HepG2 (cell line): ENCODE measurements around the gene SRCIN1.

Source experiments
- ATF1 ChIP-seq: IDR thresholded peaks from 2 replicates; pipeline ENCODE4 v1.6.1; 2016; ENCODE audit warnings: mild to moderate bottlenecking, control low read depth
- ETV6 ChIP-seq: sonication (generic); formaldehyde crosslinking; conservative IDR thresholded peaks from 2 replicates; pipeline ENCODE4 v1.4.0; 2020; ENCODE audit warnings: missing genetic modification reagents
- JUN ChIP-seq: sonication (generic); formaldehyde crosslinking; IDR thresholded peaks from 2 replicates; pipeline ENCODE4 v1.4.0; 2020; ENCODE audit warnings: mild to moderate bottlenecking, missing genetic modification reagents
- MTF1 ChIP-seq: sonication (generic); formaldehyde crosslinking; IDR thresholded peaks from 2 replicates; pipeline ENCODE4 v1.5.0; 2020; ENCODE audit warnings: missing genetic modification reagents
- MXI1 ChIP-seq: IDR thresholded peaks from 3 replicates; pipeline ENCODE4 v1.6.1; 2012; ENCODE audit warnings: low read depth, low read length, inconsistent platforms, borderline replicate concordance
- NONO ChIP-seq, 2 experiments: fragments of 450-650 bp in 1 of 2; sonication (generic) in 1 of 2; formaldehyde crosslinking in 1 of 2; IDR thresholded peaks in 1 of 2; conservative IDR thresholded peaks in 1 of 2; 2 replicates each; pipeline versions ENCODE4 v1.6.1 to v1.8.0; 2017 to 2022; ENCODE audit warnings: mild to moderate bottlenecking in 1 of 2, missing genetic modification reagents in 1 of 2, moderate library complexity in 1 of 2
- SIX1 ChIP-seq: sonication (generic); formaldehyde crosslinking; IDR thresholded peaks from 2 replicates; pipeline ENCODE4 v1.4.0; 2020; ENCODE audit warnings: missing genetic modification reagents, borderline replicate concordance
- SMC3 ChIP-seq: IDR thresholded peaks from 2 replicates; pipeline ENCODE4 v1.6.1; 2011; ENCODE audit warnings: low read length, improper control_type of control experiment
- ZNF614 ChIP-seq: IDR thresholded peaks from 2 replicates; pipeline ENCODE4 v1.6.1; 2018; ENCODE audit warnings: missing biosample characterization, missing genetic modification reagents, inconsistent platforms, borderline replicate concordance
- TF ChIP-seq, protein P1 (sequence below): sonication (generic); formaldehyde crosslinking; IDR thresholded peaks from 2 replicates; pipeline ENCODE4 v1.5.0; 2020; ENCODE audit warnings: mild to moderate bottlenecking, missing genetic modification reagents, moderate library complexity
- TF ChIP-seq, protein P2 (sequence below), 2 experiments: sonication (generic) in 1 of 2; formaldehyde crosslinking in 1 of 2; IDR thresholded peaks; 2 replicates each; pipeline versions ENCODE4 v1.4.0 to v1.6.1; 2018 to 2020; ENCODE audit warnings: missing genetic modification reagents in 2 of 2, borderline replicate concordance in 1 of 2, low read depth in 1 of 2, mild to moderate bottlenecking in 1 of 2, missing biosample characterization in 1 of 2

DNA sequence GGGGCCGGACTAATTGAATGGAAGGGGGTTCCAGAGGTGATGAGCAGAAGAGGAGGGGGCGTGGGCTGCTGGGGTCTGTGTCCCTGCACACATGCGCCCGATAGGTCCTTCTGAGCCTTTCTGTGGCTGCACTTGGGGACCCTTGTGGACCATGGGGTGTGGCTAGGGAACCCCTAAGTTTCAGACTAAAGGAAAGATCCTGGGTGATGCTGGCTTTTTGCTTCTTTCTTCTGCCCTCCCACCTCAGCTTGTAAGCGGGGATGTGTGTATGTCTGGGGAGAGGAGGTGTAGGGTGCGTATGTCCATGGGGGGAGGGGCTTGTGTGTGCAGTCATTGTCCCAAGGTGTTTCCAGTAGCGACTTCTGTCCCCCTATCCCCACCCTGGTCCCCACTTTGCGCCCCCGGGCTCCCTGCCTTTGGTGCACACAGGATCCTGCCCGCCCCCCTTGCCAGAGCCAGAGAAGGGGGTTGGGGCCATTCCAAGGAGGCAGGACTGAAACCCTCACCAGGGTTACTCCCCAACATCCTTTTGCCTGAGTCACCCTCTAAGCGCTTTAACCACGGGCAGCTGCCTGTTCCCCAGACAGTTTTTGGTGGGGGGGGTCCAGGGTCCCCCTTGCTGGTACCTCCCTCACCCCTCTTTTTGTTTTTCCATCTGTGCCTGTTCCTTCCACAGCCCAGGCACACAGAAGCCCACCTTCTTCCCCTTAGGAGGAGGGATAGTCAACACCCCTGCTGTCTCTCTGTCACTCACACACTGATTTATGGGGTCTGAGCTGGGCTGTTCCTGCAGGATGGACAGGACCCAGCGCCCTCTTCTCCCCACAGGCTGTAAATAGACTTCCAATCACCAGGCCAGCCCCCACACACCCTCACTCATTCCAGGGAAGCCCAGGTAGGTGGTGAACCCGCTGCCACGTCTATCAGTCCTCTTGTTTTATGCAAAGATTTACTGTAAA lies 94.3 kb downstream of the SRCIN1 start:
- TF ChIP-seq SIX1 (CRISPR knock-in tag) (no peak), MTF1 (no peak), ZNF614 (CRISPR knock-in tag) (no peak), NONO (IDR thresholded peaks at IDR 0.05) (no peak), NONO (CRISPR knock-in tag; conservative IDR thresholded peaks at IDR 0.05) (no peak), JUN (CRISPR knock-in tag) (no peak), MXI1 (no peak), ATF1 (CRISPR knock-in tag) (no peak), SMC3 (no peak), ETV6 (no peak)
- TF ChIP-seq, protein P1, sequence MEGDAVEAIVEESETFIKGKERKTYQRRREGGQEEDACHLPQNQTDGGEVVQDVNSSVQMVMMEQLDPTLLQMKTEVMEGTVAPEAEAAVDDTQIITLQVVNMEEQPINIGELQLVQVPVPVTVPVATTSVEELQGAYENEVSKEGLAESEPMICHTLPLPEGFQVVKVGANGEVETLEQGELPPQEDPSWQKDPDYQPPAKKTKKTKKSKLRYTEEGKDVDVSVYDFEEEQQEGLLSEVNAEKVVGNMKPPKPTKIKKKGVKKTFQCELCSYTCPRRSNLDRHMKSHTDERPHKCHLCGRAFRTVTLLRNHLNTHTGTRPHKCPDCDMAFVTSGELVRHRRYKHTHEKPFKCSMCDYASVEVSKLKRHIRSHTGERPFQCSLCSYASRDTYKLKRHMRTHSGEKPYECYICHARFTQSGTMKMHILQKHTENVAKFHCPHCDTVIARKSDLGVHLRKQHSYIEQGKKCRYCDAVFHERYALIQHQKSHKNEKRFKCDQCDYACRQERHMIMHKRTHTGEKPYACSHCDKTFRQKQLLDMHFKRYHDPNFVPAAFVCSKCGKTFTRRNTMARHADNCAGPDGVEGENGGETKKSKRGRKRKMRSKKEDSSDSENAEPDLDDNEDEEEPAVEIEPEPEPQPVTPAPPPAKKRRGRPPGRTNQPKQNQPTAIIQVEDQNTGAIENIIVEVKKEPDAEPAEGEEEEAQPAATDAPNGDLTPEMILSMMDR (CRISPR knock-in tag): no peak
- TF ChIP-seq, protein P2, sequence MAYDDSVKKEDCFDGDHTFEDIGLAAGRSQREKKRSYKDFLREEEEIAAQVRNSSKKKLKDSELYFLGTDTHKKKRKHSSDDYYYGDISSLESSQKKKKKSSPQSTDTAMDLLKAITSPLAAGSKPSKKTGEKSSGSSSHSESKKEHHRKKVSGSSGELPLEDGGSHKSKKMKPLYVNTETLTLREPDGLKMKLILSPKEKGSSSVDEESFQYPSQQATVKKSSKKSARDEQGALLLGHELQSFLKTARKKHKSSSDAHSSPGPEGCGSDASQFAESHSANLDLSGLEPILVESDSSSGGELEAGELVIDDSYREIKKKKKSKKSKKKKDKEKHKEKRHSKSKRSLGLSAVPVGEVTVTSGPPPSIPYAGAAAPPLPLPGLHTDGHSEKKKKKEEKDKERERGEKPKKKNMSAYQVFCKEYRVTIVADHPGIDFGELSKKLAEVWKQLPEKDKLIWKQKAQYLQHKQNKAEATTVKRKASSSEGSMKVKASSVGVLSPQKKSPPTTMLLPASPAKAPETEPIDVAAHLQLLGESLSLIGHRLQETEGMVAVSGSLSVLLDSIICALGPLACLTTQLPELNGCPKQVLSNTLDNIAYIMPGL (CRISPR knock-in tag; IDR thresholded peaks at IDR 0.05; ENCODE audit: borderline replicate concordance in 1 of 2, low read depth in 1 of 2): no peak
